ENCODE measurements around the gene AFAP1L1.

Gene AFAP1L1

DNA sequence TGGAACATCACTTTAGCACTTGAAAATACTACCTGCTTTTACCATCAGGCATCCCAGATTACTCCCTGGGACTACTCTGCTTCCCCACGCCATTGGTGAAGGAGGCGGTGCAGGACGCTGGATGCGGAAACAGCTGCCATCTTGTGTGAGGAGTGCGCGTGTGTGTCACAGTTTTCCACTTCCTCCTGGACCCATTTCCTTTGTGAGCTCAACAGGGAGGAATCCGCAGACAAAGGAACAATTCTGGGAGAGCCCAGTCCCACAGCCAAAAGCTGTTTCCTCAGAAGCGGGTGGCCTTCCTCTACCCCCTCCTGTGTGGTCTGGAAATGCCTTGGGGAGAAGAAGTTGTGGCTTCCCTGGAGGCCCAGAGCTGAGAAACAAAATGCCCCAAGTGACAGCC, 16.8 kb downstream of the AFAP1L1 start:
- no peak for DNase-seq

GRCh38 chr5:149289301-149289700, 17.6 kb downstream of the AFAP1L1 start:
- no peak for DNase-seq

- no peak for DNase-seq
Measured at GRCh38 chr5:149294872-149295829, 23.5 kb downstream of the AFAP1L1 start.

GRCh38 chr5:149297340-149298025, 25.8 kb downstream of the AFAP1L1 start:
- DNase-seq, result no peak

GRCh38 chr5:149298163-149298562, 26.5 kb downstream of the AFAP1L1 start:
- no peak for DNase-seq

DNA sequence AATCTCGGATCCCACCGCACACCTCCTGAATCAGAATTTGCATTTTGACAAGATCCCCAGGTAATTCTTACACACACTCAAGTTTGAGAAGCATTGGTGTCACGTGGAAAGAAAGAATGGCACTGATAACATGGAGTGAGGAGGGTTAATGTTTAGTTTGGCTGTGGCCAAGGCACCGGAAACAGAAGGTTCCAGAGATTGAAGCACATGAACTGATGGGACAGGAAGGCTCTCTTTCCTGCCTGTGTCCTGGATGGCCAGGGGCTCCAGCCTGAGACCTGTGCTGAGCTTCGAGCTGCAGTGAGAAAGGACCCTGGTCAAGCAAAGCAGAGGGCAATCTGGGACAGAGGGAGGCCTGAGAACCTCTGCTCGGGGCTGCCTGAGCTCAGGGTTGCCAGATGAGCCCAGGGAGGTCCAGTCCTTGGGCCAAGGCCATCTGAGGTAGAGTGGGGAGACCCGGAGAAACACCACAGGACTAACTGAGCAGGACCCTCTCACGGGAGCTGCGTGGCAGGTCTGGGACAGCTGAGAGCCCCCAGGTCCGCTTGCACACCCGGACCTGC, 27.3 kb downstream of the AFAP1L1 start:
- no peak for DNase-seq

GRCh38 chr5:149299451-149300054, 27.9 kb downstream of the AFAP1L1 start:
- no peak for DNase-seq

GRCh38 chr5:149300441-149300840, 28.8 kb downstream of the AFAP1L1 start:
- DNase-seq, result no peak

GRCh38 chr5:149301049-149301743, 29.5 kb downstream of the AFAP1L1 start:
- no peak for DNase-seq

GRCh38 chr5:149301744-149302380, 30.2 kb downstream of the AFAP1L1 start:
- no peak for DNase-seq

GRCh38 chr5:149302641-149303040, 31.0 kb downstream of the AFAP1L1 start:
- DNase-seq, result no peak

DNA sequence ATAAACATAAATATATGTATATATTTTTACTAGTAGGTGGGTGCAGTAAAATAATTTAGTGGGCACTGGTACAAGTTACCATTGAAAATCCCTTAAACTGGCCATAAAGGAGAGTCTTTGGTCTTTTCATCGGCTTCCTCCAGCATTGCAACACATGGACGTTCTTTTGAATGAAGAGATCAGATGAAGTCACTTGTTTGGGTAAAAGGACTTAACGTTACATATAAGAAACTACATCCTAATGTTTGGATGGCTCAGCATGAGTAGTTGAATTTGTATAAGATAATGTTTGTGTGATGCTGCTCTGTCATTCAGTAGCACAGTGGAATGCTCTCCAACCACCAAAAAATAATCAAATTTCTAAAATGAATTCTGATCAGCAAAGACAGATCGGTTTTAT, 31.6 kb downstream of the AFAP1L1 start:
- DNase-seq, result no peak

- no peak for DNase-seq
Measured at GRCh38 chr5:149304195-149305078, 32.8 kb downstream of the AFAP1L1 start.

DNA sequence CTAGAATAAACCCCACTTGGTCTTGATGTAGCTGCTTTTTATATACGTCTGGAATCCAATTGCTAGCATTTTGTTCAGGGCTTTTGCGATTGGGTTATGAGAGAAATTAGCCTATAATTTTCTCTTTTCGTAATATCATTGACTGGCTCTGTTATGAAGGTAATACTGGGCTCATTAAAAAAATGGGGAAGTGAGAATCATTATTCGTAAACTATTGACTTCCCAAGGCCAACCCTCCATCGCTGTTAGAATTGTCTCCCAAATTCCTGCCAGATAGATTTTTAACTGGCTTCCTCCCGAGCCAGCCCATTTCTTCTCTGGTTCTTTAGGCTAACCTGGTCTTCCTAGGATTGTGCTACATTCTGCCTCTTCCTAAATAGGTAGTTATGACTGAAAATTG, 37.7 kb downstream of the AFAP1L1 start:
- DNase-seq, result no peak

DNA sequence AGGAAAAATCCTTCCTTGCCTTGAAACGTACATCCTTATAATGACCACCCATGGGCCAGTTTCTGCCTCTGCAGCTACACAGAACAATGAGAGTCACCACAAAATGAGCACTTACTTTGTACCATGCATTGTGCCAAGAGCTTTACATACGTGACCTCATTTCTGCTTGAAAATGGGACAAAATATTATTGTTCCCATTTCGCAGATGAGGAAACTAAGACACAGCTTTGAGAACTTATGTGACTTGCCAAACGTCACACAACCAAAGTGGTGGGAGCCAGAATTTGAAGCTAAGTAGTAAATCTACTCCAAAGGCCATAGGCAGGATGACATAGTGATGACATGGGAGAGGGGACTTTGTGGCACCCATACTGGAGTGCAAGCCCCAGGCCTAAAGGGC, 38.8 kb downstream of the AFAP1L1 start:
- DNase-seq, result no peak

DNA sequence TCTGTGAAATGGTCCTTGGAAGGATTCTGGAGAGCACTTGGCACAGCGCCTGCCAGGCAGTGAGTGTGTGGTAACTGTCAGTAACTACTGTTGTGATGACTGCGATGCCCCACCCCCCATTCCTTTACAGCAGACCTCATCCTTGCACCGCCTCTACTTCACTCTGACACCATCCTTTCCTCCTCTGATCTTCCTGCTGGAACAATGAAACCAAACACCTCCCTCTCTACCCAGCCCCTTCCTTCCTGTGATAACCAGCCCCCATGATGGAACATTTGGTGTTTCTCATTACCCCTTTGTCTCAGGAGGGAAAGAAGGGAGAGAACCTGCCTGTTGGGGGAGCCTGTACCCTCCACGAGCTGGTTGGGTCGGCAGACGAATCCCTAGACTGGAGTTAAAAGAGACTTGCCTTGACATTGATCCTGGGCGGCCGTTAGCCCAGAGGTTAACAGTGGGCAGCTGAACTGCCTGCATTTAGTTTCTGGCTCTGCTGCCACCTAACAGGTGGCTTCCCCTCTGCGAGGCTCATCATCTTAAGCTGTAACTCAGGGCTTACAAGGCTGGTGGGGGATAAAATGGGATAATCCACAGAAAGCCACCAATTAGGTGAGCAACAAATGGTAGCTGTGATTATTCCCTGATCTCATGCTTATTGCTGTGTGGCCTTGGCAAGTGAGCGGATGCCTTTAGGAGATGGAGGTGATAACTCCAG, 39.4 kb downstream of the AFAP1L1 start:
- no peak for DNase-seq

DNA sequence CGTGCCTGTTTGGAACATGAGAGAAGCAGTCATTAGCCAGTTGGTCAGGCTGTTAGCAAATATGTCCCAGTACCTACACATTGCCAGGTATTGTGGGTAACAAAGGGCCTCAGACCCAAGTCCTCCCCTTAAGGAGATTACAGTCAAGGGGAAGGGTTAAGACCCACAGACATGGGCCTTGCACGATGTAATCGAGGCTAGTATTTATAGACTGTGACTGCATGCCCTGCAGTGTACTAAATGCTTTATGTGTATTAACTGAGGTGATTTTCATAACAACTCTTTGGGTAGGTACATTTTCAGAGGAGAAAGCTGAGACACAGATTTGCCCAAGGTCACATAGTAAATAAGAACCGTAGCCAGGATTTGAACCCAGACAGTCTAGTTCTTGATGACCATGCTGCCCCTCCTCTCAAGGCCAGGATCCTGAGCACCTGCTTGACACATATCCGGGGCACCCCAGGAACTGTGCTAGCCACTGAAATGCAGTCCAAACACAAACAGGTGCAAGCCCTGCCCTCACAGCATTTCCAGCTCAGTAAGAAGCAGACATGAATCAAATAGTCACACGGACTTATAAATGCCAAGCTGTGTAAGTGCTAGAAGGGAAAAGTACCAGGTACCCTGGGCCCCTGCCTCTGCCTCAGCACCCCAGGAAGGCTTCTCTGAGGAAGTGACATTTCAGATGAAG, 41.6 kb downstream of the AFAP1L1 start:
- DNase-seq, result no peak

DNA sequence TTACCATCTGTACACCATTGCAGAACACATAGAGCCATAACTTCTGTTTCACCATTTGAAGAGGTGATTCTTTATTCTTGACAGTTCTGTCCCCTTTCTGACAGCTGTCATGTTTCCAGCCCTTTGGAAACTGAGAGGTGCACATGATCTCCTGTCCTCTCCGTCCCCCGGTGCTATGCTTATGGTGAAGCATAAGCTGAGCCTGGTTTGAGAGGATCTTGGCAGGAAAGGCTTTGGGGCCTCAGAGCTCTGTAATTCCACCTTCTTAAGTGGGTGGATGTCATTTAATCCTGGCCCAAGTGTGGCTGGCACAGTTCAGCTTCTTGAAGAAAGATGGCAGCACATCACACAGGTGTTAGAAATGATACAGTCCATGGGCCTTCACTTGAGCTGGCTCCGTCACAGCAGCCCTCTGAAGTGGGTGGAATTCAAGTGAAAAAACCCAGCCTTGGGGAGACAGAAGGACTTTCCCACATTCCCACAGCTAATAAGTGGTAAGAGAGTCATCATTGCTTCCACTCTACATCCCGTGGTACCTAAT, 43.0 kb downstream of the AFAP1L1 start:
- no peak for DNase-seq

- DNase-seq, result no peak
Measured at GRCh38 chr5:149315753-149316152, 44.1 kb downstream of the AFAP1L1 start.
